IPS DF 4.7 (cell line): ENCODE results near the gene MDM1.

ENCODE experiments used
- DNase-seq: peaks from one replicate; pipeline ENCODE4 v3.0.0-alpha.2; 2013; ENCODE audit warnings: low spot score; ENCODE audit errors: extremely low read depth

The MDM1 gene

GRCh38 chr12:68326716-68327115 lies 5.4 kb downstream of the MDM1 start:
- DNase-seq = no peak

DNA sequence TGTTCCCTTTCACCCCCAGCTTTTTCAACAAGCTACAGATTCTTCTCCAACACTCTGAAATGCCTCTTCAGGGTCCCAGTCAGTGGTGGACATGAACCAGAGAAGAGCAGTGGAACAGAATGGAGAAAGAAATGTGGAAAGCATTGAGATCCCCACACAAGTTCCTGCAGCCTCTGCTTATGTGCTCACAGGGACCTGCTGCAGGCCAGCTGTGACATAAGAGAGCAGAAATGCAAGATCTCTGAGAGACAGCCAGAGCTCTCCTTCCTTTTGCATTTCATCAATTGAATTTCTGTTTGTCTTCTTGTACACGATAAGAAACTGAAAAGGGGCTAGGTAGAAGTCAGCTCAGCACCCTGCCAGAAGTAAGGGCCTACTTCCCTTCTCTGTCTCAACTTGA lies 6.2 kb downstream of the MDM1 start:
- DNase-seq = no peak

GRCh38 chr12:68324531-68324930 lies 7.6 kb downstream of the MDM1 start:
- DNase-seq = no peak

DNA sequence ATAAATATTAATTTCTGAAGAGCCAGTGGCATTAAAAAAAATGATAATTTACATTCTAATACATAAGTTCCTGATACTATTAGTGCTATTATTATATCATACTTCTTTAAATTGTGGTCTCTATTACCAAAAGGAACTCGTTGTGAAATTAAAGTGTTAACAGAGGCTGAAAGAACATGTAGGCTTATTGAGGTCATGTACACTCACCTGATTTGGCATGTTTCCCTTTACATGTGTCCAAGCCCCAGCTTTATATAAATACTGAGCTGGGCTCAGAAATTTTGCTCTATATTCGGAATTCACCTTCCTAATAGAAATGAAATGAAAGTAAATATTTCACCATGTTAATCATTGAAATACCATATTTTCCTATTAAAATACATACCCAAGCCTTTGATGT lies 11.0 kb downstream of the MDM1 start:
- no peak for DNase-seq

DNA sequence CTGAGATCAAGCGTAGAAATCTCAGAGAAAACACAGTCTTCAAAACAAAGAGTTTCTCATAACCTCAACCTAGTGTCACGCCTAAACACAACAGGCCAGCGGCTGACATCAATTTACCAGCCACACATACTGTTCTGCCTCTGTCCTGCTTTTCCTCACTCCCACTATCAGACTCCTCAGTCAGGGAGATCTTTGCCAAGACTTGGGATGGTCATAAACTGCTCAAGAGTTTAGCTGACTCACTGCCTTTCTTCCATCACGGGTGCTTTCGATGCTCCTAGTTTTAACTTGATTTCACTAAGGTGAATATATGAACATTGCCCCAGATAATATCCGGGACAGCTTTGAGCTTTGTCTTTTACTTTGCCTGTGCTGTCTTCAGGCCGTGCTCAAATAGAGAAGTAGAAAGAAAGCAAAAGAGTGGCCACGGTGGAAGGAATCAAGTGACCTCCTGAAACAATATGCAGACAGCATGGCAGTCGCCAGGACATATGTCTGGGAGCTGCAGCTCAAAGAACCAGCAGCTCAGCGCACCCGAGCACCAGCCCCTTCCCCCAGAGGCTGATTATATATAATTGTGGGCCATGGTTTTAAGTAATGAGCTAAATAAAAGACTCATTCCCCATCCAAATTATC lies 12.1 kb downstream of the MDM1 start:
- no peak for DNase-seq

DNA sequence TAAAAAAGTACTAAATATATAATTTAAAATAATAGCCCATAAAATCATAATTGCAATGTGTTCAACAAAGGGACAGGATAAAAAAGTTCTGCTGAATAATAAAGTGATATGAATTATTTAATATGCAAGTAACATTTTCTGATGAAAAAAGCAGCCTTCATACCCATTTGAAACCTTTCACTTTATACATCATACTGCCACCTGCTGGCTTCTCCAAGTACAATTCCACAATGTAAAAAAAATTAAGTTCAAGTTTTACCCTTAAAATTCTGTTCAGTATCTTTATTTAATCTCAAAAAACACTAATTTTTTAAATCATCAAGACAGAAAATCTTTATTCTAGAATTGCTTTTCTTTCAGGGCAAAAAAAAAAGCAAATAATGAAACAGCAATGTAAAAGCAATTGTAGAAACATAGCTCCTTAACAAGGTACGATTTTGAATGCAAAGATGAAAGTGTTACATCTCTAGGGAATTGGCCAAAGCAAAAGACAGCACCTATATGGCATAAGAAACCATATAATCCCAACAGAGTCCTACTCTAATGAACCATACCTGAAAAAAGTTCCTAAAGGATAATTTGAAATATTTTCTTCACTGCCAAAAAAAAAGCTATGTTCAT lies 15.0 kb downstream of the MDM1 start:
- DNase-seq = no peak

- DNase-seq = no peak
Observed at GRCh38 chr12:68310370-68310769, 21.8 kb downstream of the MDM1 start.

- DNase-seq = no peak
Observed at GRCh38 chr12:68306564-68306963, 25.6 kb downstream of the MDM1 start.

GRCh38 chr12:68305278-68305677 lies 26.9 kb downstream of the MDM1 start:
- DNase-seq = no peak

- no peak for DNase-seq
Observed at GRCh38 chr12:68304626-68305025, 27.5 kb downstream of the MDM1 start.

GRCh38 chr12:68303850-68304249 lies 28.3 kb downstream of the MDM1 start:
- DNase-seq = no peak

GRCh38 chr12:68297929-68298328 lies 34.2 kb downstream of the MDM1 start:
- no peak for DNase-seq

GRCh38 chr12:68294251-68294650 lies 37.9 kb downstream of the MDM1 start:
- no peak for DNase-seq

DNA sequence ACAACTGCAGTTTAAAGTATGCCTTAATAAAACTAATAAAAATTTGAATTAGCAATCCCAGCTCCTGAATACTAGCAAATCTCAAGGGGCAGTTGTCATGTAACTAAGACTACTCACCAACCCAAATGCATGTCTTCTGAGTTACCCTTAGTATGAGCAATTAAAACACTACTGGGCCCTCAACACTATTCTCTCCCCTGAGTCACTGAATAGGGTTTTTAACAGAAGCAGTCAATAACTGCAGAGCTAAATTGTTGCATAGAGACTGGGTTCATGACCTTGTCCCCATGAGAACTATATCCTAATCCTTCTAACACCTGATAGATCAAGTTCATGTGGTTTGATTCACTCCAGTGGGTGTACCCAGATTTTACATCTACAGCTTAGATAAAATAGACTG lies 38.8 kb downstream of the MDM1 start:
- no peak for DNase-seq

GRCh38 chr12:68292151-68292943 lies 39.8 kb downstream of the MDM1 start:
- no peak for DNase-seq

- DNase-seq = no peak
Observed at GRCh38 chr12:68291396-68292036, 40.6 kb downstream of the MDM1 start.

DNA sequence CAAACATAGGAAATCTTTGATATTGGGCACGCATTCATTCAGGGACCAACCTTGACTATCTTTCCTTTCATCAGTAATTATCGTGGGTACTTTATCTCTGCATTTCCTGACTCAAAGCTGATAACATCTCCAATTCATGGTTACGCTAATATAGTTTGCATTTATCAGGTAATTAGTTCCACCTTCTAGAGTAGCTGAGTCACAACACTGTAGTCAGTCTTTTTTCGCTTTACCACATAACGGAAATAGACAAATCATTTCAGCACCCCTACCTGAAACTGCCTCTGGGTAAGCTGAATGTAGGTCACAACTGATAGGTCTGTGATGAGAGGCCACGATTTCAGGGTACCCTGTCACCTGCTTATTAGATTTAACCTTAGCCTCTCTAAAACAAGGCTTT lies 42.0 kb downstream of the MDM1 start:
- no peak for DNase-seq

DNA sequence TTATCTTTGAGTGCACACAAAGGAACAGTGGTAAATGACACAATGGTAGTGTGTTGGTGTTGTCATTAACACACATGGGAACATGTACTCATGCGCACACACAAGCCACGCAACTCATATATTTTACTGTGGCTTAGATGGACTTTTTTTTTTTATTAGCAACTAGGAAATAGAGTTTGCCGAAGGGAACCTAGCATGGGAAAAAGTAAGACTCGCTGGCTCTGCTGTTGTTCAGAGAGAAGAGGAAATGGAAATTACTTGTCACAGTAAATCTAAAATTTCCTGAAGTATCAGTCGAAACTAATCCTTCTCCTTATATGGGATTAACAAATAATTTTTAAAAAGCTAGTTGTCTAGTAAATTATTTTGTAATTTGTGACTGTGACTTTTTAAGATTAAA lies 45.1 kb downstream of the MDM1 start:
- DNase-seq = no peak

GRCh38 chr12:68286396-68286795 lies 45.8 kb downstream of the MDM1 start:
- no peak for DNase-seq

DNA sequence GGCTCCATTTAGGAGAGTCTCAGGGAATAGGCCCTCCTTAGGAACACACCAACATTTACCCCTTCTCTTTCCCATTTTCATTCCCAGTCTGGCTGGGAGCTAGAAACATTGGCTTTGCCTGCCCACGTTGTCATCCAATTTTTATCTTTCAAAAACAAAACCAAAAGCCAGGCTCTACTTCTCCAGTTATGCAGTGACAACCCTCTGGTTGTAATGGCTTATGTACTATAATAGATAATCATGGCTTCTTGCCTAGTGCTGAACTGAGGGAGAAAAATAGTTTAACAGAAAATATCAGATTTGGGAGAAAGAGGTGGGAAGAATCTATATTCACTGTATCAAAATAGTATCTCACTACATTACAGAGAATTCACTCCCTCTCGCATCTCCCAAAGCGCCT lies 46.6 kb downstream of the MDM1 start:
- DNase-seq = no peak

- DNase-seq = no peak
Observed at GRCh38 chr12:68281322-68282077, 50.7 kb downstream of the MDM1 start.

DNA sequence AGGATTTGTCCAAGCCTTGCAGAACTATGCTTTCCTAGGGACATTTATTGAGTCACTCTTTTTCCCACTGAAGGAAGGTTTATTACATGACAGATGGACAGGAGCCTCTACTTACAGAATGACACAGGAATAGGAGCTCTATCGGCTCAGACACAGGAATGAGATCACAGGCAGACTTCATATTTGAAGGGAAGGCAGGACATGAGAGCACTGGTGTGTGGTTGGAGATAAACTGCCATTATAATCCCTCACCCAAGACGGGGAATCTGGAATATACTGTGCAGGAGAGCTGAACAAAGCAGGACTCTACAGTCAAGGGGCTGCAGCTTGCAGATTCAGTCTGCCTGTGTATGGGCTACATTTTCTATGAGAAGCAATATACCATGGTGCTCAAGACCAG lies 51.9 kb downstream of the MDM1 start:
- no peak for DNase-seq
